Keratinocyte (primary cell): ENCODE measurements around the gene ADARB2. TPM values are rescaled to one million over a fixed set of nuclear protein-coding genes. Genes with fewer than 3 reads are reported as not detected.

ENCODE experiments used
- DNase-seq: peaks from one replicate; pipeline ENCODE4 v3.0.0-alpha.2; 2011; ENCODE audit warnings: low read depth, missing footprints, low spot score
- FAIRE-seq: peaks from 2 replicates; lab custom pipeline; 2011; peaks lifted over from hg19 to GRCh38; lab: Jason Lieb, UNC
- H2AFZ ChIP-seq: 2 replicates; pipeline ENCODE4 v1.6.0; 2012; ENCODE audit warnings: low read length, control low read depth, inconsistent platforms; ENCODE audit not compliant: control insufficient read depth
- H3K27ac ChIP-seq: 2 replicates; pipeline ENCODE4 v1.5.1; 2011; ENCODE audit warnings: low read length; ENCODE audit not compliant: control insufficient read depth, insufficient read depth
- H3K27me3 ChIP-seq: 3 replicates; pipeline ENCODE4 v1.6.0; 2011; ENCODE audit warnings: low read length; ENCODE audit not compliant: control insufficient read depth, insufficient read depth; ENCODE audit errors: extremely low read depth
- H3K36me3 ChIP-seq, 2 experiments: 2 replicates in 1 of 2; 3 replicates in 1 of 2; pipeline ENCODE4 v1.5.1; 2011; ENCODE audit warnings: low read length in 2 of 2, mild to moderate bottlenecking in 1 of 2; ENCODE audit not compliant: control insufficient read depth in 2 of 2, insufficient read depth in 2 of 2; ENCODE audit errors: extremely low read depth in 1 of 2
- H3K4me1 ChIP-seq: 3 replicates; pipeline ENCODE4 v1.5.1; 2011; ENCODE audit warnings: low read length; ENCODE audit not compliant: control insufficient read depth, insufficient read depth; ENCODE audit errors: extremely low read depth
- H3K4me2 ChIP-seq: 3 replicates; pipeline ENCODE4 v1.6.0; 2011; ENCODE audit warnings: low read depth, low read length; ENCODE audit not compliant: control insufficient read depth, insufficient read depth; ENCODE audit errors: extremely low read depth
- H3K4me3 ChIP-seq, 3 experiments: fragments of 200-600 bp in 1 of 3; sonication (generic) in 1 of 3; 2 replicates in 2 of 3; 3 replicates in 1 of 3; pipeline ENCODE4 v1.5.1; 2011 to 2016; ENCODE audit warnings: low read length in 3 of 3, mild to moderate bottlenecking in 3 of 3, control low read depth in 2 of 3, inconsistent platforms in 1 of 3, low read depth in 1 of 3, mixed read lengths in 1 of 3, mixed run types in 1 of 3, moderate library complexity in 1 of 3; ENCODE audit not compliant: control insufficient read depth in 2 of 3, insufficient read depth in 2 of 3; ENCODE audit errors: extremely low read depth in 1 of 3
- H3K79me2 ChIP-seq: 2 replicates; pipeline ENCODE4 v1.6.0; 2012; ENCODE audit warnings: low read length; ENCODE audit not compliant: control insufficient read depth, insufficient read depth
- H3K9ac ChIP-seq: 3 replicates; pipeline ENCODE4 v1.6.0; 2011; ENCODE audit warnings: low read length; ENCODE audit not compliant: control insufficient read depth, insufficient read depth; ENCODE audit errors: extremely low read depth
- H3K9me1 ChIP-seq: 3 replicates; pipeline ENCODE4 v1.6.0; 2011; ENCODE audit warnings: low read length; ENCODE audit not compliant: control insufficient read depth, insufficient read depth; ENCODE audit errors: extremely low read depth
- H3K9me3 ChIP-seq: 2 replicates; pipeline ENCODE4 v1.5.1; 2012; ENCODE audit warnings: low read depth, low read length; ENCODE audit not compliant: control insufficient read depth
- H4K20me1 ChIP-seq: 3 replicates; pipeline ENCODE4 v1.6.0; 2011; ENCODE audit warnings: low read length; ENCODE audit not compliant: control insufficient read depth, insufficient read depth; ENCODE audit errors: extremely low read depth
- CTCF ChIP-seq, 3 experiments: IDR thresholded peaks in 1 of 3; conservative IDR thresholded peaks in 1 of 3; optimal IDR thresholded peaks in 1 of 3; 2 replicates in 2 of 3; 3 replicates in 1 of 3; pipeline versions ENCODE3 to v1.5.1; 2011; ENCODE audit warnings: low read length in 3 of 3, mild to moderate bottlenecking in 3 of 3, moderate library complexity in 2 of 3, control low read depth in 1 of 3, inconsistent platforms in 1 of 3; ENCODE audit not compliant: insufficient read depth in 2 of 3; ENCODE audit errors: extremely low read depth in 1 of 3
- EZH2 ChIP-seq: IDR thresholded peaks from one replicate; pipeline ENCODE4 v1.6.1; 2012; ENCODE audit warnings: inconsistent platforms, mild to moderate bottlenecking, low read length, moderate library complexity
- dilution Hi-C: fragments of 300-500 bp; cut with MboI; formaldehyde crosslinking; loops from one replicate; pipeline ENCODE4 v1.7.0; 2020; ENCODE audit warnings: low sequenced_read_pairs; ENCODE audit not compliant: extremely low pct_ligation_motif_present
- polyA plus RNA-seq, 5 experiments: library from polyadenylated mRNA; depleted of rRNA in 3 of 5; stranded (reverse) in 3 of 5; stranded (forward) in 1 of 5; unstranded in 1 of 5; fragments of >200 nt; gene quantifications; 1 replicate in 1 of 5; 2 replicates in 3 of 5; 3 replicates in 1 of 5; pipeline versions ENCODE4 v1.2.1 to v1.2.3, GENCODE V29; 2011 to 2012; ENCODE audit warnings: missing spikeins in 2 of 5, low read depth in 1 of 5, low replicate concordance in 1 of 5

ADARB2 gene
- polyA plus RNA-seq, 1 donor (not counting 4 experiments of a cell fraction or from before 2014, with no cell fraction given) = not detected

GRCh38 chr10:1548146-1548545 lies 189.2 kb downstream of the ADARB2 start:
- Histone ChIP-seq H3K9me3 (peaks cover 9% of the 10 kb centered on the region), H3K4me2 (no peak overlapping the region), H3K79me2 (no peaks in the 10 kb centered on the region), H2AFZ (no peak overlapping the region), H3K36me3 (no peaks in the 10 kb centered on the region), H3K4me1 (no peaks in the 10 kb centered on the region), H3K4me3 (no peak overlapping the region), H4K20me1 (no peaks in the 10 kb centered on the region), H3K9me1 (no peaks in the 10 kb centered on the region), H3K9ac (no peak overlapping the region), H3K27ac (no peak overlapping the region), H3K27me3 (no peaks in the 10 kb centered on the region)
- FAIRE-seq (no peak), DNase-seq (no peak)
- TF ChIP-seq EZH2 (no peak), CTCF (optimal IDR thresholded peaks at IDR 0.05 in 1 of 3, IDR thresholded peaks at IDR 0.05 in 1 of 3, conservative IDR thresholded peaks at IDR 0.05 in 1 of 3; ENCODE audit: extremely low read depth in 1 of 3, insufficient read depth in 2 of 3, low read length in 3 of 3) (no peak)
- dilution Hi-C loops = no loop called here

- FAIRE-seq (no peak), DNase-seq (no peak)
- no peak overlapping the region for H3K27ac ChIP-seq
- peaks cover 9% of the 10 kb centered on the region for H3K9me3 ChIP-seq
- H3K4me2 ChIP-seq = no peak overlapping the region
- H2AFZ ChIP-seq = no peak overlapping the region
- no peaks in the 10 kb centered on the region for H3K79me2 ChIP-seq
- H3K9ac ChIP-seq = no peak overlapping the region
- H4K20me1 ChIP-seq = no peaks in the 10 kb centered on the region
- no peaks in the 10 kb centered on the region for H3K36me3 ChIP-seq
- dilution Hi-C loops = no loop called here
- TF ChIP-seq EZH2 (no peak), CTCF (optimal IDR thresholded peaks at IDR 0.05 in 1 of 3, IDR thresholded peaks at IDR 0.05 in 1 of 3, conservative IDR thresholded peaks at IDR 0.05 in 1 of 3; ENCODE audit: extremely low read depth in 1 of 3, insufficient read depth in 2 of 3, low read length in 3 of 3) (no peak)
- no peaks in the 10 kb centered on the region for H3K9me1 ChIP-seq
- H3K4me3 ChIP-seq = no peak overlapping the region
- no peaks in the 10 kb centered on the region for H3K27me3 ChIP-seq
- H3K4me1 ChIP-seq = no peaks in the 10 kb centered on the region
These were observed 190.8 kb downstream of the ADARB2 start for GRCh38 chr10:1546431-1547110.
